Measurements from ENCODE around the gene ADAMTSL1. TPM values are rescaled to one million over a fixed set of nuclear protein-coding genes. Genes with fewer than 3 reads are reported as not detected.

The ADAMTSL1 gene
- total and polyA plus RNA-seq, 2 of the 8 experiments (the other 6 are each of a cell fraction or from before 2014, with no cell fraction given): 0.84 to 1.1 TPM

- TF ChIP-seq CHD7 (IDR thresholded peaks at IDR 0.05; ENCODE audit: insufficient replicate concordance, low read length) (no peak), CHD1 (IDR thresholded peaks at IDR 0.05; ENCODE audit: low read depth, low read length) (no peak), GABPA (IDR thresholded peaks at IDR 0.05; ENCODE audit: borderline replicate concordance, insufficient read depth, low read length) (no peak), SP2 (IDR thresholded peaks at IDR 0.05; ENCODE audit: low read length) (no peak), PHF8 (conservative IDR thresholded peaks at IDR 0.05; ENCODE audit: low read depth, low read length) (no peak), KDM4A (IDR thresholded peaks at IDR 0.05; ENCODE audit: low read depth, low read length, severe bottlenecking) (no peak), JUND (IDR thresholded peaks at IDR 0.05; ENCODE audit: low read length) (no peak), SIN3A (conservative IDR thresholded peaks at IDR 0.05 in 1 of 2, IDR thresholded peaks at IDR 0.05 in 1 of 2; ENCODE audit: low read depth in 1 of 2, low read length in 2 of 2) (no peak), TCF12 (IDR thresholded peaks at IDR 0.05; ENCODE audit: low read depth, low read length) (no peak)
- TF ChIP-seq, protein P1, sequence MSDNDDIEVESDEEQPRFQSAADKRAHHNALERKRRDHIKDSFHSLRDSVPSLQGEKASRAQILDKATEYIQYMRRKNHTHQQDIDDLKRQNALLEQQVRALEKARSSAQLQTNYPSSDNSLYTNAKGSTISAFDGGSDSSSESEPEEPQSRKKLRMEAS (IDR thresholded peaks at IDR 0.05): no peak
Measured at GRCh38 chr9:18829066-18829465, 355.1 kb downstream of the ADAMTSL1 start (continued).

Measured in H1 (cell line).